NCI-H82 treated with DMSO at 0.1 percent for 48 hours (cell line): ENCODE data around the gene PSENEN.
"Not testable (repeated sequence)": the region's sequence is repeated elsewhere in the genome, so short reads cannot be mapped to it uniquely, and the experiment has no call there.

Experiments used
- DNase-seq: peaks from one replicate; lab custom pipeline; 2025; ENCODE audit not compliant: unreplicated experiment; lab: John Stamatoyannopoulos, UW

PSENEN gene

DNA sequence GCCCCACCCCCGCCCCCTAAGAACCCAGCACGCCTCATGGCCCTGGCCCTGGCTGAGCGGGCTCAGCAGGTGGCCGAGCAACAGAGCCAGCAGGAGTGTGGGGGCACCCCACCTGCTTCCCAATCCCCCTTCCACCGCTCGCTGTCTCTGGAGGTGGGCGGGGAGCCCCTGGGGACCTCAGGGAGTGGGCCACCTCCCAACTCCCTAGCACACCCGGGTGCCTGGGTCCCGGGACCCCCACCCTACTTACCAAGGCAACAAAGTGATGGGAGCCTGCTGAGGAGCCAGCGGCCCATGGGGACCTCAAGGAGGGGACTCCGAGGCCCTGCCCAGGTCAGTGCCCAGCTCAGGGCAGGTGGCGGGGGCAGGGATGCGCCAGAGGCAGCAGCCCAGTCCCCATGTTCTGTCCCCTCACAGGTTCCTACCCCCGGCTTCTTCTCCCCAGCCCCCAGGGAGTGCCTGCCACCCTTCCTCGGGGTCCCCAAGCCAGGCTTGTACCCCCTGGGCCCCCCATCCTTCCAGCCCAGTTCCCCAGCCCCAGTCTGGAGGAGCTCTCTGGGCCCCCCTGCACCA, 41.9 kb downstream of the PSENEN start:
- DNase-seq, result no peak

- DNase-seq, result no peak
Measured at GRCh38 chr19:35788205-35788960, 42.9 kb downstream of the PSENEN start.

DNA sequence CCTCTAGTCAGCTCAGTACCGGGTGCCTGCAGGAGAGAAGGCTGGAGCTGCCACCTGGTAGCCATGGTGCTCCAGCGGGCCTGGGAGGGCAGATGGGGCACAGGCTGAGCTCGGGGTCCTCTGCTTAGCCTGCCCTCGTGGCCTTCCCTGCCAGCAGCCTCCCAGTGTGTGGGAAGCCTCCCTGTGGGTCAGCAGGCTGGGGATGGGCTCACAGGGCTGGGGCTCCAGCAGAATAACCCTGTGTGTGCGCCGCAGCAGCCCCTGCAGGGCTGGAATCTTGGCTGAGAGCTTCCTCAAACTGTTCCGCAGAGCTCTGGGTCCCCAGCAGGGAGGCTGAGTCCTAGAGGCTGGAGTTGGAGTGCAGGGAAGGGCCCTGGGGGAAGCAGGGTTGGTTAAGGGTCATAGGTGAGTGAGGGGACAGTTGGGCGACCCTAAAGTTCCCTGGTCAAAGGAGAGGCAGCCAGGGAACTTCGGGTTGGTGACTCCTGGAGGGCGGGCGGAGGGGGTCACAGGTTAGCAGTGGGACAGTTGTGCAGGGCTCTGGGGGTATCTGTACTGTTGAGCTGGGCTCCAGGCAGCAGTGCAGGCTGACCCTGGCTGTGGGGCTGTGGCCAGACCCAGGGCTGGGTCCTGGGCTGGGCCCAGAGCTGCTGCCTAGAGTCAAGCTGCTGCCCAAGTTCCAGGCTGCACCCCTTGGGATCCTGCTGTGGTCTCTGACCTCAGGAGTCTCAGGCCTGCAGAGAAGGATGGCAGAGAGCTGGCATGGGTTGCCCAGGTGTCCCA, 43.9 kb downstream of the PSENEN start:
- no peak for DNase-seq

- DNase-seq, result no peak
Measured at GRCh38 chr19:35789978-35790944, 44.8 kb downstream of the PSENEN start.

DNA sequence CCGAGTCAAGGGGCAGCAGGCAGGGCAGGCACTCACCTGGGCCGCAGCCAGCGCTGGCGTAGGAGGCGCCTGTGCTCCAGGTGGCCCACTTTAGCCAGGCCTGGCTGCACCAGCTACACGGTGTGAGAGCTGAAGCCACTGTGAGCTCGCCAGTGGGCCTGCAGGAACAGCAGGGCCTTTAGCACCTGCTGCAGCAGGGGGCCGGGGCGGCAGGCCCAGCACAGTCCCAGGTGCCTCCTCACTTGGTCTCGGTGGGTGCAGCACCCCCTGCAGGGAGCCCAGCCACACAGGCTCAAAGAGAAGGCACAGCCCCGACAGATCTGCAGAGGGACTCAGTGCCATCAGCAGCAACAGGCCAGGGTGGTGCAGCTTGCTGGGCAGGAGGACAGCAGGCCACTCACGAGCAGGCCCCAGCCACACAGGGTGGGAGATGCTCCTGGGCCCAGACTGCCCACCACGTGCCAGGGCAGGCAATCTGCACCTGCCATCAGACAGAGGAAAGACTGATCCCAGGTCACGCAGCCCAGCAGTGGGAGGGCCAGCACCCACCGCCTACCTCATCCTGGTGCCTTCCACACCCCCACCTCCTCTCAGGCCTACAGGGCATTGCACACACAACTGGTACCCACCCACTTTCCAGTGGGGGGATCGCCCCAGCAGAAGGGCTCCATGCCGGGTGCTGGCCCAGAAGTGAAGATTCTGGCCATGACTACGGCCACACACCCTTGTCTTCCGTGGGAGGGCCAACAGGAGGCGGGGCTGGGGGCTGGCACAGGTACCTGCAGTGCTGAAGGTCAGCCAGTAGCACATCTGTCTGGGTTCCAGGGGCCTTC, 45.7 kb downstream of the PSENEN start:
- DNase-seq, result no peak

- DNase-seq, result no peak
Measured at GRCh38 chr19:35791814-35792279, 46.4 kb downstream of the PSENEN start.

DNA sequence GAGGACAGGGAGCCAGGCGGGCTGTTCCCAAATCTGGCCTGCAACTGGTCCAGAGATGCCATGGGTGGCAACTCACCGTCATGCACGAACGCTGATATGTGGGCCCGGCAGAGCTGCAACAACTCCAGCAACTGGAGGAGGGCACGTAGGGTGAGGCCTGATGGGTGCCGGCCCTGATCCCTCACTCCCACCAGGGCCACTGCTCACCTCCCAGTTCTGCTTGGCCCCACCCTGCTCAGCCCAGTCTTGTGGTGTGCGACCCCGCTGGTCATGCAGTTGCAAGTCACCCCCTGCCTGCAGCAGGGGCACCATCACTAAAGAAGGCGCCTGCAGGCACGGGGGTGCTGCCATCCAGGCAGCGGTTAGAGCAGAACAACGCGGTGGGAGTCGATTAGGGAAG, 46.9 kb downstream of the PSENEN start:
- no peak for DNase-seq

DNA sequence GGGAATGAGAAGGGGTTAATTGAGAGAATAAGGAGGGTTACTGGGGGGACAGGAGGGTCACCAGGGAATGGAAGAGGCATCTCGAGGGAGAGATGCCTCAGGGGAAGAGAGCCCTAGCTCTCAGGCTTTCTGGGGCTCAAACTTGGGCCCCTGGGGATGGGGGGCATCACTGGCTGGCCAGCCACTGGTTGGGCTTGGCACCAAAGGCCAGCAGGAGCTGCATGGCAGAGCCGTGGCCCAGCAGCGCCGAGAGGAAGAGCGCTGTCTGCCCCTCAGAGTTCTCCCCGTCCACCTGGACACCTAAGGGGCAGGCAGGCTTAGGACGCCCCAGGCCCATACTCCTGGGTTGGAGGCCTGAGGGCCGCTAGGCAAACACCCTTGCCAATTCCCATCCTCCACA, 47.4 kb downstream of the PSENEN start:
- no peak for DNase-seq

DNA sequence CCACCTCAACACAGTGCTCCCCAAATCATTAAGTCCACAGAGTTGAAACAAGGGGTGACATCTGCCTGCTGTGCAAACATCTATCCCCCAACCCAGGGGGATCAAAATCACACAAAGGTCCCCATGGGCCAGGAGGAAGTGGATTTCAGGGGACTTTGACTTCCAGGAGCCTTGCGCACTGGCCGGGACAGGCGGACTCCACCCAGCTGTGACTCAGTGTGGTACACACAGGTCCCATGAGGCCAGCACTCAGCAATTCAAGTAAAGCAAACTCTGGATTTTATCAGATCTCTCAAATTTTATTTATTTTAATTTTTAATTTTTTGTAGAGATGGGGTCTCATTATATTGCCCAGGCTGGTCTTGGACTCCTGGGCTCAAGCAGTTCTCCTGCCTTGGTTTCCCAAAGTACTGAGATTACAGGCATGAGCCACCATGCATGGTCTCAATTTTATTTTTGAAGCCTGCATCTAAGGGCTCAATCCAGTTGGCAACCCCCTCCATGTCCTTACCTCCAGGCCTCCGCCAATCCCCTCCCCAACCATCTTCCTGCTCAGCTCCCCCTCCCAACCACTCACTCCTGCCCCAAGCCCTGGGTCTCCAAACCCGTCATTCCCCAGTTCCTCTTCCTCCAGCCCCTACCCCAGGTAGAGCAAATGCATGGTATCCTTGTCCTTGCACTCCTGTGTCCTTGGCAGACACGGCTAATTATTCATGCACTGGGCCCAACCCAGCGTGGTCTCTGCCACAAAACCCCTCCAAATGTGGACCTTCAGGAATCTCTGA, 48.1 kb downstream of the PSENEN start:
- no peak for DNase-seq

GRCh38 chr19:35795564-35795963, 50.1 kb downstream of the PSENEN start:
- DNase-seq, result not testable (repeated sequence)
